Activated CD4-positive, alpha-beta T cell treated with anti-CD3 and anti-CD28 coated beads, Interleukin-2, amount 50 U/mL, for 48 hours (primary cell): ENCODE measurements around the gene FAM163A.

Source experiments
- DNase-seq, 2 experiments: peaks; one replicate each; pipeline ENCODE4 v3.0.0-alpha.2; 2020

Gene FAM163A

GRCh38 chr1:179753061-179753460 is 10.0 kb downstream of the FAM163A start:
- no peak for DNase-seq

- DNase-seq = no peak
Measured at GRCh38 chr1:179754041-179754624, 11.0 kb downstream of the FAM163A start.

GRCh38 chr1:179757933-179758332 is 14.8 kb downstream of the FAM163A start:
- no peak for DNase-seq

GRCh38 chr1:179760521-179760920 is 17.4 kb downstream of the FAM163A start:
- DNase-seq = no peak

GRCh38 chr1:179761296-179761695 is 18.2 kb downstream of the FAM163A start:
- DNase-seq = no peak

GRCh38 chr1:179761846-179762640 is 19.0 kb downstream of the FAM163A start:
- no peak for DNase-seq

GRCh38 chr1:179767177-179767581 is 24.1 kb downstream of the FAM163A start:
- no peak for DNase-seq

GRCh38 chr1:179767996-179768395 is 24.9 kb downstream of the FAM163A start:
- no peak for DNase-seq

GRCh38 chr1:179770887-179771502 is 27.9 kb downstream of the FAM163A start:
- no peak for DNase-seq

GRCh38 chr1:179773264-179773663 is 30.2 kb downstream of the FAM163A start:
- no peak for DNase-seq

- no peak for DNase-seq
Measured at GRCh38 chr1:179774000-179774399, 30.9 kb downstream of the FAM163A start.

GRCh38 chr1:179774566-179774965 is 31.5 kb downstream of the FAM163A start:
- no peak for DNase-seq

- no peak for DNase-seq
Measured at GRCh38 chr1:179775009-179775408, 31.9 kb downstream of the FAM163A start.

GRCh38 chr1:179776831-179777230 is 33.7 kb downstream of the FAM163A start:
- DNase-seq = no peak

- DNase-seq = no peak
Measured at GRCh38 chr1:179777731-179778130, 34.6 kb downstream of the FAM163A start.

- DNase-seq = no peak
Measured at GRCh38 chr1:179779645-179780272, 36.7 kb downstream of the FAM163A start.

GRCh38 chr1:179781962-179782361 is 38.9 kb downstream of the FAM163A start:
- DNase-seq = no peak

GRCh38 chr1:179785031-179785431 is 41.9 kb downstream of the FAM163A start:
- DNase-seq = no peak

- no peak for DNase-seq
Measured at GRCh38 chr1:179785728-179786127, 42.6 kb downstream of the FAM163A start.

- DNase-seq = no peak
Measured at GRCh38 chr1:179786815-179787685, 44.0 kb downstream of the FAM163A start.

GRCh38 chr1:179788259-179788658 is 45.2 kb downstream of the FAM163A start:
- no peak for DNase-seq

- no peak for DNase-seq
Measured at GRCh38 chr1:179793281-179793680, 50.2 kb downstream of the FAM163A start.

GRCh38 chr1:179794146-179794545 is 51.1 kb downstream of the FAM163A start:
- DNase-seq = no peak
